Mammary epithelial cell (primary cell): ENCODE results near the gene LRRTM3.

Source experiments
- CTCF ChIP-seq, 2 donors: IDR thresholded peaks in 1 of 2; conservative IDR thresholded peaks in 1 of 2; 2 replicates each; pipeline ENCODE4 v1.5.1; 2011 to 2012; ENCODE audit warnings: inconsistent platforms in 2 of 2, low read length in 2 of 2, mild to moderate bottlenecking in 2 of 2, control low read depth in 1 of 2, low read depth in 1 of 2; ENCODE audit not compliant: insufficient read depth in 1 of 2; ENCODE audit errors: extremely low read depth in 1 of 2
- EZH2 ChIP-seq: IDR thresholded peaks from 2 replicates; pipeline ENCODE4 v1.6.1; 2012; ENCODE audit warnings: low read length, inconsistent platforms, borderline replicate concordance

DNA sequence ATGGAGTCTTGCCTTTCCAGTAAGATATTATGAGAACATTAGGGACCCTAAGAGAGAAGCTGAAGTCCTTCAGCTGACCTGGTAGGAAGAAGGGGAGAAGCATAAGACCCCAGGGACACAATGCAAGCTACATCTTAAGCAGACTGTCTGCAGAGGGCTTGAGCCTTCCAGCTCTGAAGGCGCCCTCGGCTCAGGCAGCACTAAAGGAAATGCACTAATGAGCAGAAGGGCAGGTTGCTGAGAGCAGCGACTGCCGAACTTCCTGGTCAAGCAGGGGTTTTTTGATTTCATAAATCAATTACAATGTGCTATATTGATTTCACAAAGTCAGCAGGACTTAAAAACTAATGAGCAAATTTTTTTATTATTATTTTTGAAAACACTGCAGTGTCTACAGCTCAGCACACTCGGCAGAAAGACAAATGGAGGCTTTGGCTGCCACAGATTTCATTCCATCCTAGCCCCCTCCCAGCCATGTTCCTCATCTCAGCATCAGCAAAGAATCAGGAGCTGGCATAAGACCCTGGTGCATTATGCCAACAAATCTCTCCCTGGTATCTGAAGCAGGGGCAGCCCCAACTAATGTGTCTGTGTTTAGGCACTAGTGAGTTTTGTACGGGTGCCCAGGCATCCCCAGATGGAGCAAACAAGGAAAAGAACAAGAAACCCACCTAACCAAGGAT lies 57.1 kb downstream of the LRRTM3 start:
- TF ChIP-seq CTCF (conservative IDR thresholded peaks at IDR 0.05 in 1 of 2, IDR thresholded peaks at IDR 0.05 in 1 of 2; ENCODE audit: extremely low read depth in 1 of 2, insufficient read depth in 1 of 2, low read depth in 1 of 2, low read length in 2 of 2) (no peak), EZH2 (no peak)
